ENCODE measurements around the gene ZNF831. TPM values are rescaled to one million over a fixed set of nuclear protein-coding genes. Genes with fewer than 3 reads are reported as not detected.

Gene ZNF831
- total RNA-seq, 1 donor: not detected

GRCh38 chr20:59207235-59207634 lies 43.6 kb downstream of the ZNF831 start:
- no peak overlapping the region for H3K4me3 ChIP-seq (ENCODE audit: low read depth, low read length)
- DNase-seq (ENCODE audit: low read depth): no peak
- TF ChIP-seq CTCF (IDR thresholded peaks at IDR 0.05; ENCODE audit: insufficient read depth, low read depth, low read length): no peak

GRCh38 chr20:59207742-59208357 lies 44.2 kb downstream of the ZNF831 start:
- no peak overlapping the region for H3K4me3 ChIP-seq (ENCODE audit: low read depth, low read length)
- DNase-seq (ENCODE audit: low read depth): peak; percentile 2
- peak; percentile 20 for TF ChIP-seq CTCF (IDR thresholded peaks at IDR 0.05; ENCODE audit: insufficient read depth, low read depth, low read length)

GRCh38 chr20:59210186-59210585 lies 46.6 kb downstream of the ZNF831 start:
- no peak for DNase-seq (ENCODE audit: low read depth)
- no peak for TF ChIP-seq CTCF (IDR thresholded peaks at IDR 0.05; ENCODE audit: insufficient read depth, low read depth, low read length)
- H3K4me3 ChIP-seq (ENCODE audit: low read depth, low read length): no peak overlapping the region

- no peak for TF ChIP-seq CTCF (IDR thresholded peaks at IDR 0.05; ENCODE audit: insufficient read depth, low read depth, low read length)
- DNase-seq (ENCODE audit: low read depth): no peak
- H3K4me3 ChIP-seq (ENCODE audit: low read depth, low read length): no peak overlapping the region
Observed at GRCh38 chr20:59211208-59211765, 47.7 kb downstream of the ZNF831 start.

GRCh38 chr20:59214073-59214472 lies 50.5 kb downstream of the ZNF831 start:
- no peak for TF ChIP-seq CTCF (IDR thresholded peaks at IDR 0.05; ENCODE audit: insufficient read depth, low read depth, low read length)
- no peak overlapping the region for H3K4me3 ChIP-seq (ENCODE audit: low read depth, low read length)
- DNase-seq (ENCODE audit: low read depth): no peak

- no peak overlapping the region for H3K4me3 ChIP-seq (ENCODE audit: low read depth, low read length)
- TF ChIP-seq CTCF (IDR thresholded peaks at IDR 0.05; ENCODE audit: insufficient read depth, low read depth, low read length): no peak
- no peak for DNase-seq (ENCODE audit: low read depth)
Observed at GRCh38 chr20:59214606-59215547, 51.3 kb downstream of the ZNF831 start.

Data from fibroblast of villous mesenchyme (primary cell).